HUDEP-2 (cell line): ENCODE measurements around the gene MAGI1.
"Not testable (repeated sequence)": the region's sequence is repeated elsewhere in the genome, so short reads cannot be mapped to it uniquely, and the experiment has no call there.

Experiments used
- DNase-seq, 76 experiments: peaks; one replicate each; lab custom pipeline; 2025; ENCODE audit not compliant: unreplicated experiment in 76 of 76; lab: John Stamatoyannopoulos, UW

Gene MAGI1

DNA sequence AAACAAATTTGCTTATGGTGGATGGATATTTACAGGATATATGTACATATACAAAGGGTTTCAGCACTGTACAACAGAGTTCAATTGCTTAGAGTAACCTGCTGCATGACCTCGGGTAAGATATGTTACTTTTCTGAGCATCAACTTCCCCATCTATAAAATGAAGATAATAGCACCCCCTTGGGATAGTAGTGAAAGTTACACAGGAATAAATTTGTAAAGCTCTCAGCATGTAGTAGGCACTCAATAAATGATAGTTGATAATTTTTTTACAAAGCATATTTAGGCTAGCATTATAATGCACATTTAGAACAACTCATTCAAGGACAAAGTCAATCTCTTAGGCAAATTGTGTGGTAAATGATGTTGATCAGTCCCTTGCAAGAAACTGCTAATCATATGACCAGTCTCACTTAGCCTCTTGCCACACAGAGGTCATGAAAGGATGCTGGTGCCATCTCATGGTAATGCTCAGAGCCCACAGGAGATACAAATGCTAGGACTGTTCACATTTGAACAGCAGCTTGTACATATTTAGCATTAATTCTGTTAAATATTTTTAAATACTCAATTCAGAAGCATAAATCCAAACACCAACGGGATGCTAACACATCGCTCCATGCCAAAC is 123.9 kb downstream of the MAGI1 start:
- no peak for DNase-seq

DNA sequence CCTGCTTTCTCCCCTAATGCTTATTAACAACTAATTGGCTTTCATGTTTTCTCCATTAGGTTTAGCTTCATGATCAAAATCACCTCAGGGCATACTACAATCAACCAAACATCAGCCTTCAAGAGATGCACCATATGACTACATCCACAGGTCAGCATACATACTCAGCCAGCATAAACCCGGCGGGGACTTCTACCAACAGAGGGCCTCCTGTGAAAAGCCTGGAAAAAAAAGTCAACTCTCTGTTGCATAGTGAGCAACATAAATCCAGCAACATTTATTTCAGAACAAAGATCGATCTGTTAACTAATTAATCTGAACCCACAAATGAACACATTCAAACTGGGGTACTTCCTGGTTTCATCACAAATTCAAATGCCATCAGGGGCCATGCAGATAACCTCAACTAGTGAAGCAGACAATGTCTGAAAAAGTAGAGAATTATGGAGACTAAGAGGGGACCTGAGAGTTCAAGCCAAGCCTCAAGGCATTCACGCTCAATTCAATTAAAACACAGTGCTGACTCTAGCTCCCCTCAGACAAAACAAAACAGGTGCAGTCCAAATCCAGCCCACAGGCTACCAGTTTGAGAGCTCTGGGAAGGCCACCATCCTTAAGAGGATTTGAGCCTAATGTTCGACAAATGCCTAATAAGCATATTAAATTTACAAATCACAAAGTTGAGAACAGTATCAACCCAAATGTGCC is 124.5 kb downstream of the MAGI1 start:
- no peak for DNase-seq

DNA sequence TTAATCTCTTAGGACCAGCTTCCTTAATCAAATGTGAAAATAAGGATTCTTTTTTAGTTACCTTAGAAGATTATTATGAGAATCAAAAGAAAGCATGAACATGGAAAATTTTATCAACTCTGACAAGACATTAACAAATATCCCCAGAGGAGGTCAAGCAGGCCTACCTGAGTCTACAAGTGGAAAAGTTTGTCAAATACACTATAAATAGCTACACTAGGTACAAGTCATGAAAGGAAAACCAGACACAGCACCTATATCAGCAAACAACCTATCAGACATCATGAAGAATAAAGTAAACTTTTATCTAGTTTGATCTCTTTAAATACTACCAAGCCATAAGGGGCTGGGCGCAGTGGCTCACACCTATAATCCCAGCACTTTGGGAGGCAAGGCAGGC is 126.1 kb downstream of the MAGI1 start:
- no peak for DNase-seq

DNA sequence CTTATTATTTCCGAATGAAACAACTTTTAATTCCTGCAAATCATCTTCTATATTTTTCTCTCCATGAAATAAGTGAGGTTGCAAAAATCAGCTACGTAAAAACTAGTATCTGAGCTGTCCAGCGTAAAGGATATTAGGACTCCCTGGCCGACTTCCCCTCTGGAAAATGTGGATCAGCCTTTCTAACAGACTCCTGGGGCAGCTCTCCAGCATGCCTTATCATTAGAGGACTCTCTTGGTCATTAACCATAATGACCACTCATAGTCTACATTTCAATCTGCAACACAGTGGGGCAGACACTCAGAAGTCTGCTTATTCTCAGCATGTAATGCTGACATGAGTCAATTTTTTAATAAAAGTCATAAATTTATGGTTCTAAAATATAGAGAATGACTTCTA is 130.1 kb downstream of the MAGI1 start:
- no peak for DNase-seq

DNA sequence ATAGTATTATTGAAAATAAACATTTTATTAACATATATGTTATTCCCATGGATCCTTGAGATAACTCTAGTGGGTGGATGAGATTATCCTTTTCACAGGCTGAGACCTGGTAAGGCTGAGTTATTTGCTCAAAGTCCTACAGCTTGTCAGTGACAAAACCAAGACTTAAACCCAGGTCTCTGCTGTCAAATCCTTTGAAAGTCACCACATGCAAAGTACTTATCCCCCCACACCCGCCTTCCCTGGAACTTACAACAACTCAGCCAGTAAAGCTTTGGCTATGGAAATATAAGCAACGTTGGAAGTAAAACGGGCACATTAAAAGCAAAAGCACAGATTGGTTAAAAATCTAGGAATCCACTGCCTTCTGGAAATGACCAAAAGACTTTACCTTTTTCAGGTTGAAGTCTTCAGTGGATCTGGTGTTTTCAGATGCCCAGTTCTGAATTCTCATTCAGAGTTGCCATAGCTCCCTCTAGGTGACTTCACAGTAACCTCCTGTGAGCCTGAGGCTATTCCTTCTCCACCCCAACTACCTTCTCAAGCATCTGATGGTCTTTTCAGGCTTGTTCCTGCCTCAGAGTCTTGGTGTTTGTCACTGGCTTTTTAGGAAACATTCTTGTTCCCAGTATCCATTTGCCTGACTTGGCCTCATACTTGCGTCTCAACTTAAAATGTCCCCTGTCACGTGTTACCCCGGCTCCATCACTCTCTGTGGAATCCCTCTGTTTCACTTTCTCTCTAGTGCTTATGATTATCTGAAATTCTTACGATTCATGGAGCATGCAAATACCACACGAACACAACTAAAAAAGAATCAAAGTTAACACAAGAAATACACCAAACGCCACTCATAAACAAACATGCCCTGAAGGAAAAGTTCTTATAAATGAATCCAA is 131.2 kb downstream of the MAGI1 start:
- DNase-seq, result no peak

DNA sequence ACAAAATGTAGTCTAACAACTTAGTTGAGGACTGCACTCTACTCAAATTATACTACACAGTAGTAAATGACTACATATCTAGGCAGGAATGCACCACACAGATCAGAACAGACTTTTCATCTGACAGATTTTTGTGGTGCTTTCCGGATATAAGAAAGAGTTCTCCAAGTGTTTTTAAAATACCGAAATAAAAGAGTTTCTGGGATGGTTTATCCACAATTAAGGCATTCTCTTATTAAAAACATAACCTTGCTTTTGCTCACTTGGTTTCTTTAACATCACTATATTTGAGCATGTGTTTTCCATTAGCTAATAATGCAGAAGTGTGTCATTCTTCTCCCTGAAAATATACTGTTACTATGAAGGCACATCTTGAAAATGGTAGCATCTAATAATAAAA is 132.9 kb downstream of the MAGI1 start:
- no peak for DNase-seq

DNA sequence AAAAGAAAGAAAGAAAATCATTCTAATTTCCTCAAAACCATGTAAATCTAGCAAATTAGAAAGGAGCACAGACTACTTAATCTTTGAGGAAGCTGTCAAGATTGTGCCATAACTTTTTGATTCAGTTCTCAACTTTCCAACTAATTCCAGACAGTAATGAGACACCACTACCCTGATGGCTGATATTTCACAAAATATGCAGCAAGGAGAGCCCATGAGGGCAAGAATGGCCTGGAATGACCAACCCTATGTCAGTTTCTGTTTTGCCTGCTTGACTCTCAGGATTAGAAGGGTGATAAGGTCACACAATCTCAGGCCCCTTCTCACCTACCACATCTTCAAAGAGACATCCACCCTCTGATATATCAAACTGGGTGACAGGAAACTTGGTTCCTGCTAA is 134.7 kb downstream of the MAGI1 start:
- DNase-seq, result no peak

DNA sequence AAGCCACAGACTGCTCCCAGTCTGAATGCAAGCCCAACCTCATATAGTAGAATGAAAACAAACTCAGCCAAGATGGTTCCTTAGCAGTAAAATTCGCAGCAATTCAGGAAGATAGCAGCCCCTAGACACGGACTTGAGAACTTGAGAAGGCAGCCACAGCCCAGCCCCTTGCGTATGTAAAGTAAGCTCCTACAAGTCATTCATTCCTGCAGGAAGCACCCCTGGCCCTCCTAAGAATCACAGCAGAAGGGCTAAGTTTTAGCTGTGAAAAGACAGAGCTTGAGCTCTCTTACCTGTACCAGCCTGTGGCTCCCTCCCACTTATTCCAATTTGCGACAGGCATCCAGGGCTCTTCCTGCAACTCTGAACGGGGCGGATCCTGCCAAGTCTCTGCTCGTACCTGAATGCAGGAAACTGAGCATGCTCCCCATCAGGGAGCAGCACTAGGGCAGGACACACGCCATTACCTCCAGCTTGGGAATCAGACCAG is 136.4 kb downstream of the MAGI1 start:
- no peak for DNase-seq

DNA sequence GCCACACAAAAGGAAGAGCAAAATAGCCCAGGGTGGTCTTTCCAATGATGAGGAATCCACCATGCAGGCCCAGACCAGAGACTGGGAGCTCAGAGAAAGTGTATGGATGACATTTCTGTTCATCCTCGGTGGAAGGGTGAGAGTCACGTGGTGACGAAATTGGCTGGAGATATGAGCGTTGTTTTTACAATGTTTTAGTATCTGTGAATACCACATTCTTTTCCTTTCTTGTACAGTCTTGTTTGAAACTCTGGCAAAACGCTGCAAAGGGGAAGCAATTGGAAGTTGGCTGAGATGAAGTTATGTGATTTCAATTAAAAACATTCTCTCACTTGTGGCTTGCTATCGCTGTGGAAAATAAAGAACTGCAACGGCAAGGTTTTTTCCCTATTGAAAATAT is 137.5 kb downstream of the MAGI1 start:
- DNase-seq, result no peak

DNA sequence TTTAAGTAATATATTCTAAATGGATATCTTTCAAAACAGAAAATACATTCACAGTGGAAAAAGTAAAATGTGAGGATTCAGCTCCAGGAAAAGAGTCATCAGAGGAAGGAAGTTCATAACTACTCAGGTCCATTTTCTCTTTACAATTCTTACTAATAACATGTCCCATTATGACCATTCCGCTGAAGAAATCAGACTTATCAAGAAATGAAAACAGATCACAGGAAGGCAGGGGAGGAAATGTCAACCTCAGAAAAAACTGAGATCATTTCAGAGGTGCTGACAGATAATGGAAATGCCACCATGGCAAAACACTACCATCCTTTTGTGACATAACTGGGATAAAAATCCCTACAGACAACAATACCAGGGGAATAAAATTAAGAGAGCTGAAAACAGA is 139.5 kb downstream of the MAGI1 start:
- DNase-seq, result no peak

DNA sequence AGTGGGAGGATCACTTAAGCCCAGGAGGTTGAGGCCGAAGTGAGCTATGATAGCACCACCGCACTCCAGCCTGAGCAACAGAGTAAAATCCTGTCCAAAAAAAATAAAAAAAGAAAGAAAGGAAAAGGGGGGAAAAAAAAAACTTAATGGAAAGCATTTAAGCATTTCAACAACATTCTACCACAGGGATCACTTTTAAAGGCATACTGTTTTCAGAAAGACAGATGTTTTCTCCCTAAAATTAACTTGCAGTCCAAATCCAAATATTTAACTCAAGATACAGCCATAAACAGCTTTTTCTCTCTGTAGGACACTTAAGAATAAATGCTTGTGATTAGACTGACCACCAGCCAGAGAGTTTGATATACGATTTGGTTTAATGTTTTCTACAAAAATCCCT is 141.0 kb downstream of the MAGI1 start:
- DNase-seq, result no peak

DNA sequence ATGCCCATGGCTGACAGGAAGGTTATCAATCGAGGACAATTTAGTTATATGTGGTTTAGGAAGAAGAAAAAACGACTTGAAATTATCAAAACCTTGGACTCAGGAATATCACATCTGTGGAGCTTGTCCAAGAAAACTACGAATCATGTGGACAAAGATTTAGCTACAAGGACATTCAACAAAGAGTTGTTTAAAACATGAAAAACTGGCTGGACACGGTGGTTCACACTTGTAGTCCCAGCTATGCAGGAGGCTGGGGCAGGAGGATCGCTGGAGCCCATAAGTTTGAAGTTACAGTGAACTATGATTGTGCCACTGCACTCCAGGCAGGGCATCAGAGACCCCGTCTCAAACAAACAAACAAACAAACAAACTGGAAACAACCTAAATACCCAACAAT is 142.4 kb downstream of the MAGI1 start:
- no peak for DNase-seq

DNA sequence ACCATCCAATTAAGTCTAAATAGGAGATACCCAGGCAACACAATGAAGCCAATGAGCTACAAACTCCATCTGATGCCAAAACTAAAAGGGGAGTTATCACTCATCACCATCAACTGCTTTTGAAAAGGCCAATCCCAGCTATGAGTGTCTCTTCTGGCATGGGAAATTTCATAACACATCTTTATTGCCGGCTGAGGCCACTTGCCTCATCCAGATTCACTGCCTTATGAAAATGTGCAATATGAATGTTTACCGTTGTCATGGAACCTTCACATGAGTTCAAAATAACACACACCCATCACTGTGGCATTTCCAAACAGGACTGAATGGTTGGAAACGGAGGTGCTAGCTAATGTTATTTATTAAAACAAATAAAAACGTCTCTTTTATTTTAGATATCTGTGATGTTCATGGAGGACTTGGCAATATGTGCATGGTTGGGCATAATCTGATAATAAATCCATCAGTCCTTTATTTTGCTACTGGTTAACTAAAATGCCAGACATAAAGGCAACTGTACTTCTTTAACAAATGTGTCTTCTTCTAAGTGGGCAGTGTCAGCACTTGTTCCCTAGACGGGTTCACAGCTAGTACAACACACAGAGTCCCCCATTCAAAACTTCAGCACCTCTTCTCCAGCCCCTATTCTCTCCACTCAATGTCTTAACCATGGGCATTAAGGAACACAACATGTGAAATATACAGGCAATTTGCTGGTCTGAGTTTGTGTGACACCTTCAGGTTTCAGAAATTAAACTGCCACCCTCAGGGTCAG is 143.9 kb downstream of the MAGI1 start:
- no peak for DNase-seq

DNA sequence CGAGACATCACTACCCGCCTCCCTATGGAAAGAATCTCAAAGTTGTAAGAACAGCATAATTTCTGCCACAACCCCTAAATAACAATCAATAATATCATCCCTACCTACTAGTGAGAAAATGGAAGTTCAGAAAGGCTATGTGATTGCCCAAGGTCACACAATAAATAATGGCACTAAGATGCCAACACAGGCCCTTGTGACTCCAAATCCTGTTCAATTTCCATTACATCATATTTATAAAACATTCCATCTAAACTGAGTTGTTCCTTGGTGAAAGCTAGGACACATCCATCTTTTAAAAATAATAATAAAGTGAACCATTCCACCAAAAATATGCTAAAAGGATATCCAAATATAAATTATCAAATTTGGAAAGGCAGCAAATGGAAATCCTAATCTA is 144.6 kb downstream of the MAGI1 start:
- DNase-seq, result no peak

DNA sequence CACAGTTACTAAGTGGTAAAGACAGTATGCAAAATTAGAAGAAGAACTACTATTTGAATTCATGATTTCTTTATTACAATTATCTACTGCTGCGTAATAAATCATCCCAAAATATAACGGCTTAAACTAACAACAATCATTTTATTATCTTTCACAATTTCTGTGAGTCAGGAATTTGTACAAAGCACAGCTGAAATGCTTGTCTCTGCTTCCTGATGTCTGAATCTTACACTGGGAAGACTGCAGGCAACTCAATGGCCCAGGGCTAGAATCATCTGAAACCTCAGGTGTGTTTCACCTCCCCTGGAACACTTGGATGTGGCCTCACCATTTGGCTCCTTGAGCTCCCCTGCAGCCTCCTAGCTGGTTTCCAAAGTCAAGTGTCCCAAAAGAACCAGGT is 145.1 kb downstream of the MAGI1 start:
- no peak for DNase-seq

DNA sequence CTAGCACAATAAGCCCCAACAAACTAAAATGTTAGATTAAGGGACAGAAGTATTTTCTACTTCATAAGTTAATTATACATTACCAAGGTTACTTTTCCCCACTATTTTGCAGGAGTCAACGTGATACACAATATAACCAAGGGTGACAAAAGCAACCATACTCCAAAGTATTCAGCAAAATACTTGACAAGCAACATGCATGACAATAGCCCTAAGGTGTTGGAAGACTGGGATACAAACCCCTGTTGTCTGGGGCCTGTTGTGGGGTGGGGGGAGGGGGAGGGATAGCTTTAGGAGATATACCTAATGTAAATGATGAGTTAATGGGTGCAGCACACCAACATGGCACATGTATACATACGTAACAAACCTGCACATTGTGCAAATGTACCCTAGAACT is 147.2 kb downstream of the MAGI1 start:
- DNase-seq, result not testable (repeated sequence)

DNA sequence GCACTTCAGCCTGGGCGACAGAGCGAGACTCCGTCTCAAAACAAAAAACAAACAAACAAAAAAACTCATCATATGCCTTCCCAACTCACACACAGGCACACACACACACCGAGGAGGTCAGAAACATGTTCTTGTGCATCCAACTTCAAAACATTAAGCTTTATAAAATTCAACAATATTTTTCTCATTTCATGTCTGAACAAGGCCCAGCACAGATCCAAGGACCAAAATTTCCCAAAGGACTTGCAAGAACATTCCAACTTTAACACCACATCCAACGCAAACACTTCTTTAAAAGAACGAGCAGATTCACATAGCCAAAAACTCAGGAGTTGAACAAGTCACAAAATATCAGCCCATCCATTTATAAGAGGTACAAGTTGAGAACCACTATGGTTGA is 148.4 kb downstream of the MAGI1 start:
- no peak for DNase-seq

DNA sequence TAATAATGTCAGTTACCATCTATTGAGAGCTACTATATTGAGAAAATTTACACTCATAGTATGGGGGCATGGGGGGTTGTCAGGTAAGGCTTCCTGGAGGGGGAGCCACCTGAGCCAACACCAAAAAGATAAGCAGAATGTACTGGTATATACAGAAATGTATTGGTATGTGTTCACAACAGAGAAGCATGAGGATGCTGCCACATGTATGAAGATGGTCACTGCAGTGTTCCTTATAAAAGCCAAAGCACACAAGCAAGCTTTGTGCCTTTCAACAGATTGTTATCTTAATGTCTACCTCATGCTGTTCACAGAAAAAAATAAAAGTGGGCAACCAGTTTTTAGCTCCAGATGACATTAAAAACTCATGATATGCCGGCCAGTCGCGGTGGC is 149.0 kb downstream of the MAGI1 start:
- DNase-seq, result no peak

DNA sequence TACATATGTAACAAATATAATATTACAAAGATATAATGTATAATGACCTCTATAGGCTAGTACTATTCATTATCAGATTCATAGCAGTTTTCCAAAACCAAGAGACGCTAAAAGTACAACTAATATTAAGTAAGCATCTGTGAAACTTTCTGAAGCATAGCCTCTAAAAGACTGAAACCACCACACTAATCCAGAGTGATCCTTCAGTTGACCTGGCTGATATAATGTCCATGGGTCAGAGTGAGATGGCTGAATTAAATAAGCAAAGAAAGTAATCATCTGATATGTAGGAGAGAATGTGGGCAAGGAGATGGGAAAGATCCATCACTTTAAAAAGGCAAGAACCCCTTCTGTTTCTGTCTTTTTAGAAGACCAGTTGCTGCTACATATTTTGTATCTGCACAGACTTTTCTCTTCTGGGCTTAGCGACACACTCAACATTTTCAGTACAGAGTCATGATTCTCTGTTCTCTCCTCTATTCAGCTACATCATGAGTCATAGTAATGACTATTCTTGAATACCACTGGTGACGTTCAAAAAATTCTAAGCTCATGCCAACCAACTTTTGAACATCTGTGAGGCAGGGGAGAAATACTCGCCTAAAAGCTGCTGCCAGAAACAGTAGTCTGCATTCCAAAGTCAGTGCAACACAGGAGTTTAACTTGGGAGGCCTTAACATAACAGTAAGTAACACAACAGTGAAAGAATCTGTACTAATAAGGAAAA is 149.6 kb downstream of the MAGI1 start:
- no peak for DNase-seq

DNA sequence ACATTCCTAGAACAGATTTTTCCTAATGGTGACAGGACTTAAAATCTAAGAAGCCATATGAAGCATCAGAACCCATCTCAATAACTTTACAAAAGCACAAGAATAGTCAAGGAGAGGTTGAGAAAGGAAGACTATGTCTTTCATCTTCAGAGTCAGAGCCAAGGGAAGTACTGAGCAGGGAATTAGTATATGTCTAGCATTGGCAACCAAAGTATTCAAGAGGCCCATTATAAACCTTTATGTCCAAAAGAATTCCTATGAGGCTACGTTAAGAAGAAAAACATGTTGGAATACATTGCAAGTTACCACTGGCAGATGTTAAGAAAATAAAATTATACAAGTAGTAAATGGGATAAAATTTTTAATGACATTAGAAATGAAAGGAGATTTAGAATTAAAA is 150.5 kb downstream of the MAGI1 start:
- DNase-seq, result no peak
